Bone marrow (tissue), 2 donors: ENCODE measurements around the gene KLHL36.

Experiments
- DNase-seq, 2 donors: peaks; one replicate each; lab custom pipeline; 2025; lab: John Stamatoyannopoulos, UW

Gene KLHL36

GRCh38 chr16:84647828-84648594, at the start of gene KLHL36:
KLHL36 (plus strand) TSS chr16:84648511; CDS start chr16:84650868, 2,357 bp downstream.
- peak in 1 of 2 donors; percentile 46 for DNase-seq

GRCh38 chr16:84599521-84600202, 48.6 kb upstream of the KLHL36 start:
- DNase-seq: peak; percentile 59 to 65

- DNase-seq: peak in 1 of 2 donors; percentile 74
Measured at GRCh38 chr16:84600343-84601229, 47.7 kb upstream of the KLHL36 start.

- peak in 1 of 2 donors; percentile 70 for DNase-seq
Measured at GRCh38 chr16:84603140-84603816, 45.0 kb upstream of the KLHL36 start.

GRCh38 chr16:84603940-84604339, 44.4 kb upstream of the KLHL36 start:
- no peak for DNase-seq

GRCh38 chr16:84604477-84605013, 43.8 kb upstream of the KLHL36 start:
- no peak for DNase-seq

GRCh38 chr16:84605339-84605848, 42.9 kb upstream of the KLHL36 start:
- DNase-seq: no peak

GRCh38 chr16:84606081-84606875, 42.0 kb upstream of the KLHL36 start:
- no peak for DNase-seq

GRCh38 chr16:84607061-84607460, 41.2 kb upstream of the KLHL36 start:
- no peak for DNase-seq

GRCh38 chr16:84607694-84608093, 40.6 kb upstream of the KLHL36 start:
- DNase-seq: peak; percentile 12 to 98

- DNase-seq: peak in 1 of 2 donors; percentile 47
Measured at GRCh38 chr16:84608282-84608681, 40.0 kb upstream of the KLHL36 start.

GRCh38 chr16:84609563-84610177, 38.6 kb upstream of the KLHL36 start:
- DNase-seq: peak in 1 of 2 donors; percentile 10

GRCh38 chr16:84610376-84610775, 37.9 kb upstream of the KLHL36 start:
- DNase-seq: no peak

GRCh38 chr16:84611041-84611440, 37.3 kb upstream of the KLHL36 start:
- DNase-seq: no peak

- DNase-seq: no peak
Measured at GRCh38 chr16:84612686-84613085, 35.6 kb upstream of the KLHL36 start.

GRCh38 chr16:84613408-84614072, 34.8 kb upstream of the KLHL36 start:
- DNase-seq: no peak

GRCh38 chr16:84614073-84614459, 34.2 kb upstream of the KLHL36 start:
- no peak for DNase-seq

GRCh38 chr16:84614623-84614967, 33.7 kb upstream of the KLHL36 start:
- no peak for DNase-seq
